ENCODE measurements around the gene R3HDM2. TPM values are rescaled to one million over a fixed set of nuclear protein-coding genes. Genes with fewer than 3 reads are reported as not detected.

Gene R3HDM2
- total RNA-seq, 1 experiment from 2014 or later, result 64.8 TPM

DNA sequence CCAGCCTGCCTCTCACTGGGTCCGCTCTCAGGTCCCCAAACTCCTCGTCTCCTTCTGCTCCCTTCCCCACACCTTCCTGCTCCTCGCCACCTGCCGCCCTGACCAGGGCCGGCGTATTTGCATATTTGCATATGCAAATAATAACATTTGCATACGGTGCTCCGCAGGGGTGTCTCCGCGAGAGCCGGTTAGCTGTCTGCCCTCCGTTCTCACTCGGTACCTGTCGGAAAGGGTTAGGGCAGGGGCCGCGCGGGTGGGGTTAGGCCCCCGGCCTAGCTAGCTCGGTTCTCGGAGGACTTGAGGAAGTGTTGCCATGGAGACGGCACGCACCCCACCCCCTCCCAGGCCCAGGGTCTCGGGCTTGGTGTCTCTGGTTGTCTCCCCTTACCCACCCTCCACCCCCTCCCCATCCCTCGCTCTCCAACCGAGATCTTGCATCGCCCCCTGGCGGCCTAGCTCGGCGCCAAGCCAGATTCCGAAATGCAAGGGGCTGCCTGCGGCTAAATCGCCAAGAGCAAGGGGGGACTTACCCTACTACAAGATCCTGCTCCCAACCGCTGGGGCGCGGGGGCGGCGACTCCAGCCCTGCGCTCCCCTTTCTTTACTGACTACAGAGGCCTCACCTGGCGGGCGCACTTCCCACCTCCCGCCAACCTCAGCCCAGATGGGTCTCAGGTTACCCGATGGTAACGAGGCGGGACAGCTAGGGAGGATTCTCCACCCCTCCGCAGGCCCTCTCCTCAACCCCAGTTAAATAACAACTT, 188.0 kb downstream of the R3HDM2 start:
- Mint-ChIP-seq H3K36me3 (ENCODE audit: insufficient read depth, unreplicated experiment) (peaks cover 4% of the 10 kb centered on the region), H3K4me3 (ENCODE audit: unreplicated experiment) (peak overlapping the region; percentile 67), H3K9me3 (ENCODE audit: unreplicated experiment) (no peaks in the 10 kb centered on the region), H3K27me3 (ENCODE audit: insufficient read depth, unreplicated experiment) (no peaks in the 10 kb centered on the region), H3K4me1 (ENCODE audit: insufficient read depth, unreplicated experiment) (peaks cover 47% of the 10 kb centered on the region), H3K27ac (ENCODE audit: low read depth, unreplicated experiment) (no peak overlapping the region)
- CTCF ChIA-PET, result interaction anchor here (0.6 to 9.8 kb wide), 30 partner anchors 10 to 1458 kb away, joined by 3 to 188 read pairs (median 4); partner anchors contain the start of genes INHBE, NACA, NEMP1 and NXPH4
- POLR2A ChIA-PET, result interaction anchor here (0.6 to 2.5 kb wide), 13 partner anchors 9 to 753 kb away, joined by 3 to 17 read pairs (median 3); partner anchors contain the start of genes SHMT2 and STAT6
- DNase-seq (ENCODE audit: unreplicated experiment), result peak; percentile 66
- intact Hi-C loops (cut with micrococcal nuclease), result loop anchor here (1.0 kb wide), 1 partner anchor 30 kb away; no protein-coding TSS in a partner anchor
- TF ChIP-seq, protein P1, sequence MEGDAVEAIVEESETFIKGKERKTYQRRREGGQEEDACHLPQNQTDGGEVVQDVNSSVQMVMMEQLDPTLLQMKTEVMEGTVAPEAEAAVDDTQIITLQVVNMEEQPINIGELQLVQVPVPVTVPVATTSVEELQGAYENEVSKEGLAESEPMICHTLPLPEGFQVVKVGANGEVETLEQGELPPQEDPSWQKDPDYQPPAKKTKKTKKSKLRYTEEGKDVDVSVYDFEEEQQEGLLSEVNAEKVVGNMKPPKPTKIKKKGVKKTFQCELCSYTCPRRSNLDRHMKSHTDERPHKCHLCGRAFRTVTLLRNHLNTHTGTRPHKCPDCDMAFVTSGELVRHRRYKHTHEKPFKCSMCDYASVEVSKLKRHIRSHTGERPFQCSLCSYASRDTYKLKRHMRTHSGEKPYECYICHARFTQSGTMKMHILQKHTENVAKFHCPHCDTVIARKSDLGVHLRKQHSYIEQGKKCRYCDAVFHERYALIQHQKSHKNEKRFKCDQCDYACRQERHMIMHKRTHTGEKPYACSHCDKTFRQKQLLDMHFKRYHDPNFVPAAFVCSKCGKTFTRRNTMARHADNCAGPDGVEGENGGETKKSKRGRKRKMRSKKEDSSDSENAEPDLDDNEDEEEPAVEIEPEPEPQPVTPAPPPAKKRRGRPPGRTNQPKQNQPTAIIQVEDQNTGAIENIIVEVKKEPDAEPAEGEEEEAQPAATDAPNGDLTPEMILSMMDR (IDR thresholded peaks at IDR 0.05; ENCODE audit: unreplicated experiment), result peak; percentile 38
- no TSS peak for BruUV-seq (replicated peaks)

DNA sequence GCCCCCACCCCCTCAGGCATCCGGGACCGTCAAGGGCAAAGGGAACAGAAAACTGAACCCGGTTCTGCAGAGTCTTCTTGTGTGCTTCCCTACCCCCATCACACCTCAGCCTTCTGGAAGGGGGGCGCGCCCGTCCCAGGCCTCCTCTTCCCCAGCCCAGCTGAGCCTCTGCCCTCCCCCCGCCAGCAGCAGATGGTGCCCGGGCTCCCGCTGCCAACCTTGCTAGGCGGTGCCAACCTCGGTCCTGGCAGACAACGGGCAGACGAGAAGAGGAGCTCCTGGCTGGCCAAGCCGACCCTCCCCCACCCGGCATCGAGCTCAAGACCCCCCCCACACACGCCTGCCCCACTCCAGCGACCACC, 188.5 kb downstream of the R3HDM2 start:
- ChIA-PET CTCF (interaction anchor here (0.6 to 9.8 kb wide), 22 partner anchors 10 to 1561 kb away, joined by 3 to 188 read pairs (median 4); partner anchors contain the start of genes INHBE, NACA, NXPH4 and SHMT2), POLR2A (interaction anchor here (0.6 to 2.5 kb wide), 13 partner anchors 9 to 753 kb away, joined by 3 to 17 read pairs (median 3); partner anchors contain the start of genes SHMT2 and STAT6)
- H3K27ac Mint-ChIP-seq (ENCODE audit: low read depth, unreplicated experiment), result no peak overlapping the region
- no peaks in the 10 kb centered on the region for H3K9me3 Mint-ChIP-seq (ENCODE audit: unreplicated experiment)
- intact Hi-C loops (cut with micrococcal nuclease), result no loop called here
- no peaks in the 10 kb centered on the region for H3K27me3 Mint-ChIP-seq (ENCODE audit: insufficient read depth, unreplicated experiment)
- H3K36me3 Mint-ChIP-seq (ENCODE audit: insufficient read depth, unreplicated experiment), result peaks cover 4% of the 10 kb centered on the region
- no peak for DNase-seq (ENCODE audit: unreplicated experiment)
- H3K4me3 Mint-ChIP-seq (ENCODE audit: unreplicated experiment), result peak overlapping the region; percentile 67
- no TSS peak for BruUV-seq (replicated peaks)
- H3K4me1 Mint-ChIP-seq (ENCODE audit: insufficient read depth, unreplicated experiment), result peaks cover 47% of the 10 kb centered on the region
- TF ChIP-seq, protein P1 (IDR thresholded peaks at IDR 0.05; ENCODE audit: unreplicated experiment), result no peak

DNA sequence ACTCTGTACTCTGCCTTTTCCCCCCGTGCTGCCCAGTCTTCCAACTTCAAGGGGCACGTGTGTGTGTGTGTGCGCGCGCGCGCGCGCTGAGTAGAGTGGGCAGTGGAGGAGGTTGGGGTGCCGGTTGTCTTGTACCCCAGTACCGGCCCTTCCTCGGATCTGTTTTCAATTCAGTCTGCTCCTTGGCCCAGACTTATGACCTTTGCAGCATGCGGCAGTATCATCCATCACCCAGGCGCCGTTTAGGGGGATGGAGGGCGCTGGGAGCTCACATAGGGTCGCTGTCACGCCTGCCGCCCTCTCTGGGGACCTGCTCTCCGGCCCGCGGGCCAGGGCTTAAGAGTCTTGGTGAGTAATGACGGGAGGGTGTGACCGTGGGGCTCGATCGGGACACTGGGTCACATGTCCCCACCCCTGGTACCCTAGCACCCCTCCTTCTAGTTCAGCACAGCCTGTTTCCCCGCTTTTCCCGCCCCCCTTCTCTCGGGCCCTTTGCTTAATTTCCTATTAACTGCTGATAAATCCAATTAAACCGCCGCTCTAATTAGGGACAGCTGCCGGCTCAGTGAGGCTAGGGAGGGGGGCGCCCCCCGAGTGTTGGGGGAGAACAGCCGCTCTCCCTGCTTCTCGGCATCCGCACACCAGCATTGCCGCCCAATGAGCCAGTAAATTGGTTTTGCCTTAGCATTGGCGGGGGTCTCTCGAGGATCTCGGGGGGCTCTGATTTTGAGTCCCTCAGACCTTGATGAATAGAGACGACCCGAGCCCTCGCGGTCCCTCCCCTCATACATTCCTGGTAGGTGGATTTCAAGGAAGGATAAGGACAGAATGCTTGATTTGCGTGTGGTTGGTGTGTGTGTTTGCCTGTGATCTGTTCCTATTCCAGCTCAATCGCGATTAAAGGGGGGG, 189.2 kb downstream of the R3HDM2 start:
- POLR2A ChIA-PET, result interaction anchor here (0.6 to 2.9 kb wide), 8 partner anchors 12 to 752 kb away, joined by 3 to 37 read pairs (median 4); partner anchors contain the start of genes SHMT2 and STAT6
- H3K27ac Mint-ChIP-seq (ENCODE audit: low read depth, unreplicated experiment), result no peak overlapping the region
- BruUV-seq (replicated peaks), result no TSS peak
- no peak for DNase-seq (ENCODE audit: unreplicated experiment)
- CTCF ChIA-PET, result interaction anchor here (0.6 to 9.8 kb wide), 11 partner anchors 11 to 1562 kb away, joined by 3 to 188 read pairs (median 4); partner anchors contain the start of genes NACA, SHMT2 and ZBTB39
- no peaks in the 10 kb centered on the region for H3K9me3 Mint-ChIP-seq (ENCODE audit: unreplicated experiment)
- H3K4me3 Mint-ChIP-seq (ENCODE audit: unreplicated experiment), result peak overlapping the region; percentile 67
- H3K4me1 Mint-ChIP-seq (ENCODE audit: insufficient read depth, unreplicated experiment), result peaks cover 53% of the 10 kb centered on the region
- peaks cover 4% of the 10 kb centered on the region for H3K36me3 Mint-ChIP-seq (ENCODE audit: insufficient read depth, unreplicated experiment)
- H3K27me3 Mint-ChIP-seq (ENCODE audit: insufficient read depth, unreplicated experiment), result no peaks in the 10 kb centered on the region
- intact Hi-C loops (cut with micrococcal nuclease), result no loop called here
- TF ChIP-seq, protein P1 (IDR thresholded peaks at IDR 0.05; ENCODE audit: unreplicated experiment), result no peak
